AG10803 (cell line): ENCODE data around the gene PANK1.

Source experiments
- DNase-seq: peaks from one replicate; pipeline ENCODE4 v3.0.0; 2010; ENCODE audit warnings: low read depth
- H3K4me3 ChIP-seq: 2 replicates; pipeline ENCODE4 v1.5.1; 2011; ENCODE audit warnings: mild to moderate bottlenecking, low read length, control low read depth
- TF ChIP-seq, protein P1 (sequence below): conservative IDR thresholded peaks from 2 replicates; pipeline ENCODE4 v1.5.1; 2011; ENCODE audit warnings: mild to moderate bottlenecking, low read length, control low read depth, inconsistent platforms

Gene PANK1

GRCh38 chr10:89664203-89664602, 19.2 kb upstream of the PANK1 start:
- TF ChIP-seq, protein P1, sequence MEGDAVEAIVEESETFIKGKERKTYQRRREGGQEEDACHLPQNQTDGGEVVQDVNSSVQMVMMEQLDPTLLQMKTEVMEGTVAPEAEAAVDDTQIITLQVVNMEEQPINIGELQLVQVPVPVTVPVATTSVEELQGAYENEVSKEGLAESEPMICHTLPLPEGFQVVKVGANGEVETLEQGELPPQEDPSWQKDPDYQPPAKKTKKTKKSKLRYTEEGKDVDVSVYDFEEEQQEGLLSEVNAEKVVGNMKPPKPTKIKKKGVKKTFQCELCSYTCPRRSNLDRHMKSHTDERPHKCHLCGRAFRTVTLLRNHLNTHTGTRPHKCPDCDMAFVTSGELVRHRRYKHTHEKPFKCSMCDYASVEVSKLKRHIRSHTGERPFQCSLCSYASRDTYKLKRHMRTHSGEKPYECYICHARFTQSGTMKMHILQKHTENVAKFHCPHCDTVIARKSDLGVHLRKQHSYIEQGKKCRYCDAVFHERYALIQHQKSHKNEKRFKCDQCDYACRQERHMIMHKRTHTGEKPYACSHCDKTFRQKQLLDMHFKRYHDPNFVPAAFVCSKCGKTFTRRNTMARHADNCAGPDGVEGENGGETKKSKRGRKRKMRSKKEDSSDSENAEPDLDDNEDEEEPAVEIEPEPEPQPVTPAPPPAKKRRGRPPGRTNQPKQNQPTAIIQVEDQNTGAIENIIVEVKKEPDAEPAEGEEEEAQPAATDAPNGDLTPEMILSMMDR = no peak
- H3K4me3 ChIP-seq = no peak overlapping the region
- DNase-seq = peak; percentile 6

DNA sequence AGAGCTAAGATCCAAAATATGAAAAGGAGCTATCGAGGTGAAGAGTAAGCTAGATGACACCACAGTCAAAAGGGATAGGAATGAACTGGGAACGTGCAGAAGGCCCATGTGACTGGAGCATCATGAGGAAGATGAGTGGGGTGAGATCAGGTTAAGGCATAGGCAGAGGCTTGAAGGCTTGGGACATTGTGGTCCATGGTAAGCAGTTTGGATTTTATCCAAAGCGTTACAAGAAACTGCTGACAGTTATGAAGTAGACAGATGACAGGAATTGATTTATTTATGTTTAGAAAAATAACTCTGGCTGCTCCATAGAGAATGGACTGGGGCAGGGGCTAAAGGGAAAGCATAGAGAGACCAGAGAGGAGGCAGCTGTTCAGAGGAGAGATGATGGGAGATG, 18.1 kb upstream of the PANK1 start:
- TF ChIP-seq, protein P1 = no peak
- no peak overlapping the region for H3K4me3 ChIP-seq
- DNase-seq = no peak

GRCh38 chr10:89662596-89662995, 17.6 kb upstream of the PANK1 start:
- DNase-seq = peak; percentile 46
- TF ChIP-seq, protein P1 = no peak

GRCh38 chr10:89659143-89660131, 14.4 kb upstream of the PANK1 start:
- DNase-seq = peak; percentile 84
- TF ChIP-seq, protein P1 = no peak
- H3K4me3 ChIP-seq = peak overlapping the region; percentile 35

More at GRCh38 chr10:89662596-89662995, 17.6 kb upstream of the PANK1 start:
- no peak overlapping the region for H3K4me3 ChIP-seq

GRCh38 chr10:89657302-89657701, 12.3 kb upstream of the PANK1 start:
- DNase-seq = no peak
- no peak overlapping the region for H3K4me3 ChIP-seq
- TF ChIP-seq, protein P1 = no peak

- no peak overlapping the region for H3K4me3 ChIP-seq
- DNase-seq = no peak
- TF ChIP-seq, protein P1 = no peak
Measured at GRCh38 chr10:89655722-89656121, 10.7 kb upstream of the PANK1 start.

DNA sequence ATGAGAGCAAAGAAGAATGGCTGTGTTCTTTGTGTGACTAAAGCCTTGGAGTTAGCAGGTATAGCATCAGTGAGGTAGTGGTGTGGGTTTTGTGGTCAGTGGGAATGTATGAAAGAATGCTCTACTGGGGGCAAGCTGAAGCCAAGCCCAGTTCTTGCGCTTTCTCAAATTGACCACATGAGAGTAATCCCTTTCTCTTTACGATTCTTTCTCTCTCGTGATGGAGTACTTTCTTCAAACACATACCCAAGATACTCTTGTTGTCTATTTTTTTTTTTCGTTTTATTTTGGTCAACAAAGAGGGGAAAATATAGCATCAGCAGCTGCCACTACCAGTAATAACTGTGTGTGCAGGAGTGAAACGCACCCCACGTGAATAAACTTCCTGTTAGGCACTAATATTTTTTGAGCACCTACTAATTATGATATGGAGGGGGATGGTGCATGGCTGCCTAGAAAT, 8.4 kb upstream of the PANK1 start:
- H3K4me3 ChIP-seq = no peak overlapping the region
- peak; percentile 62 for DNase-seq
- TF ChIP-seq, protein P1 = no peak
